GM21381 (cell line): ENCODE data around the gene UBE2G2.

ENCODE experiments used
- ATAC-seq: cut with Tn5 transposase; IDR thresholded peaks from one replicate; pipeline ENCODE4 v1.9.1; 2021; ENCODE audit warnings: mild to moderate bottlenecking, moderate library complexity; ENCODE audit not compliant: unreplicated experiment

UBE2G2 gene

GRCh38 chr21:44752671-44753235 lies 48.9 kb downstream of the UBE2G2 start:
- no peak for ATAC-seq

- ATAC-seq = no peak
These were observed 49.6 kb downstream of the UBE2G2 start for GRCh38 chr21:44751799-44752636.

GRCh38 chr21:44751186-44751798 lies 50.3 kb downstream of the UBE2G2 start:
- no peak for ATAC-seq

GRCh38 chr21:44750675-44751025 lies 51.0 kb downstream of the UBE2G2 start:
- ATAC-seq = no peak

- ATAC-seq = no peak
These were observed 51.6 kb downstream of the UBE2G2 start for GRCh38 chr21:44749759-44750674.

- ATAC-seq = no peak
These were observed 52.4 kb downstream of the UBE2G2 start for GRCh38 chr21:44749116-44749758.

GRCh38 chr21:44748621-44749020 lies 53.0 kb downstream of the UBE2G2 start:
- no peak for ATAC-seq

GRCh38 chr21:44742418-44743153 lies 59.0 kb downstream of the UBE2G2 start:
- no peak for ATAC-seq

GRCh38 chr21:44741921-44742320 lies 59.7 kb downstream of the UBE2G2 start:
- ATAC-seq = no peak

GRCh38 chr21:44740742-44741141 lies 60.9 kb downstream of the UBE2G2 start:
- no peak for ATAC-seq

GRCh38 chr21:44739316-44739715 lies 62.3 kb downstream of the UBE2G2 start:
- ATAC-seq = no peak

- ATAC-seq = no peak
These were observed 63.0 kb downstream of the UBE2G2 start for GRCh38 chr21:44738621-44739020.

- ATAC-seq = no peak
These were observed 63.8 kb downstream of the UBE2G2 start for GRCh38 chr21:44737706-44738354.

GRCh38 chr21:44736291-44737004 lies 65.2 kb downstream of the UBE2G2 start:
- no peak for ATAC-seq

GRCh38 chr21:44735821-44736220 lies 65.8 kb downstream of the UBE2G2 start:
- no peak for ATAC-seq

- no peak for ATAC-seq
These were observed 66.8 kb downstream of the UBE2G2 start for GRCh38 chr21:44734841-44735240.

- ATAC-seq = no peak
These were observed 67.4 kb downstream of the UBE2G2 start for GRCh38 chr21:44734026-44734745.

GRCh38 chr21:44732956-44733355 lies 68.7 kb downstream of the UBE2G2 start:
- no peak for ATAC-seq
